HG03457 (cell line): ENCODE data around the gene GPATCH2L.

ENCODE experiments used
- ATAC-seq: cut with Tn5 transposase; IDR thresholded peaks from one replicate; pipeline ENCODE4 v1.9.1; 2021; ENCODE audit warnings: moderate number of reproducible peaks; ENCODE audit not compliant: unreplicated experiment

GPATCH2L gene

GRCh38 chr14:76135722-76136121, 16.0 kb upstream of the GPATCH2L start:
- ATAC-seq = no peak

- ATAC-seq = no peak
Observed at GRCh38 chr14:76136476-76137110, 15.1 kb upstream of the GPATCH2L start.

GRCh38 chr14:76138119-76138757, 13.5 kb upstream of the GPATCH2L start:
- no peak for ATAC-seq

- ATAC-seq = no peak
Observed at GRCh38 chr14:76138758-76139723, 12.7 kb upstream of the GPATCH2L start.

GRCh38 chr14:76143642-76144041, 8.1 kb upstream of the GPATCH2L start:
- ATAC-seq = no peak

GRCh38 chr14:76146976-76147375, 4.7 kb upstream of the GPATCH2L start:
- ATAC-seq = no peak

- no peak for ATAC-seq
Observed at GRCh38 chr14:76149196-76149595, 2.5 kb upstream of the GPATCH2L start.

GRCh38 chr14:76152333-76152681, 585 bp downstream of the GPATCH2L start:
- ATAC-seq = peak; percentile 67

- ATAC-seq = no peak
Observed at GRCh38 chr14:76153919-76154318, 2.2 kb downstream of the GPATCH2L start.

- no peak for ATAC-seq
Observed at GRCh38 chr14:76154539-76155126, 2.9 kb downstream of the GPATCH2L start.

- ATAC-seq = no peak
Observed at GRCh38 chr14:76163668-76164363, 12.1 kb downstream of the GPATCH2L start.

- no peak for ATAC-seq
Observed at GRCh38 chr14:76168531-76168930, 16.8 kb downstream of the GPATCH2L start.

GRCh38 chr14:76169776-76170175, 18.1 kb downstream of the GPATCH2L start:
- no peak for ATAC-seq

GRCh38 chr14:76174982-76175381, 23.3 kb downstream of the GPATCH2L start:
- ATAC-seq = no peak

GRCh38 chr14:76175942-76176341, 24.2 kb downstream of the GPATCH2L start:
- ATAC-seq = no peak

- ATAC-seq = no peak
Observed at GRCh38 chr14:76181546-76181945, 29.8 kb downstream of the GPATCH2L start.

- ATAC-seq = no peak
Observed at GRCh38 chr14:76186308-76187027, 34.7 kb downstream of the GPATCH2L start.

- ATAC-seq = no peak
Observed at GRCh38 chr14:76191297-76191696, 39.6 kb downstream of the GPATCH2L start.

GRCh38 chr14:76193696-76194095, 42.0 kb downstream of the GPATCH2L start:
- no peak for ATAC-seq

GRCh38 chr14:76194327-76194726, 42.6 kb downstream of the GPATCH2L start:
- no peak for ATAC-seq
